Amniotic stem cell (primary cell): ENCODE results near the gene IL1R1.

Experiments
- DNase-seq: peaks from one replicate; lab custom pipeline; 2025; lab: John Stamatoyannopoulos, UW

IL1R1 gene

GRCh38 chr2:102206666-102207341 lies 64.3 kb downstream of the IL1R1 start:
- no peak for DNase-seq

GRCh38 chr2:102208774-102209173 lies 66.2 kb downstream of the IL1R1 start:
- DNase-seq: no peak

GRCh38 chr2:102209474-102209873 lies 66.9 kb downstream of the IL1R1 start:
- no peak for DNase-seq

DNA sequence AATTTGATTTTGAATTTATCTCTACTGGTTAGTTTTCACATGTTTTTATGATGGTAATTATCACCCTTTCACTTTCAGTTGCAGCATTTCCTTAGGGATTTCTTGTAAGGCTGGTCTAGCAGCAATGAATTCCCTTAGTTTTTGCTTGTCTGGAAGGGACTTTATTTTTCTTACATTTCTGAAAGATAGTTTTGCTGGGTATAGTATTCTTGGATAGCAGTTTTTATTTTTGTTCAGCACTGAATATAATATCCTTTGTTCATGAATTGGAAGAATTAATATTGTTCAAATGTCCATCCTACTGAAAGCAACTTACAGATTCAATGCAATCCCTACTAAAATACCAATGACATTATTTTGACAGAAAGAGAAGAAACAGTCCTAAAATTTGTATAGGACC lies 74.5 kb downstream of the IL1R1 start:
- no peak for DNase-seq

DNA sequence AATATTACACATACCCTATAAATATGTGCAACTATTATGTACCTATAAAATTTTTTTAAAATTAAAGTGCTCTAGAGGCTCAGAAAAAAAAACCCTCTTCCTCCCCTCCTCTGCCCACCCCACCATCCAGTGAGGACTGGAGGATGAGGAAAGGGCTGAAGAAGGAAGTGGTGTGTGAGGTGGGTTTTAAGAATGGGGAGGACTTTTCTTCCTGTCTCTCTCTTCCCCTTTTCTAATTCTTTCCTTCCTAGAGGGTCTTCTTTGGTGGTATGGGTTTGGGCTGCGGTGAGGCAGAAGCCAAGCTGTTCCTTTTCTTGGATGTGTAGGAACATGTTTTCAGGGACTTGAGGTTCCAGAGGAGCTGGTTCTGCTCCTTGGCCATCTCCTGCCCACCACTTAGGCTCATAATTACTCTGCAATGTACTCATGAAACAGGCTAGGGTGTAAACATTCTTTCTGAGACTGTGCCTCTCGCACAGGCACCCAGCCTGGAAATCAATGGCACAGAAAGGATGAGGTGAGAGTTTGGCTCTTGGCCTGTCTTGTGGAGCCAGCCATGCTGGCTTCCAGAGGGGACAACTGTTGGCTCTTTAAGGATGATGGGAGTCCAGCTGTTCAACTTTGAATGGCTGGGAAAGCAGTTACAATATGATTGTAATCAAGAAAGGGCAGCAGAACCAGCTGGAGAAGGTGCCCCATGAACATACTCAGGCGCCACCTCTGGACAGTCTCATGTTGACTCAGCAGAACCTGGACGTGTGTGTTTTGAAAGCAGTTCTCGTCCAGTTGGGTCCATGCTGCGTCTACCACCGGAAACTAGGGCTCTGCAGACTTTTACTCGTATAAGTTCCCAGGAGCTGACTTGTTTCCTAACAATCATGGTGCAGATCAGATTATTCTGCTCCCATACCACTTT lies 82.5 kb downstream of the IL1R1 start:
- DNase-seq: no peak

- DNase-seq: no peak
Observed at GRCh38 chr2:102226171-102226570, 83.6 kb downstream of the IL1R1 start.

DNA sequence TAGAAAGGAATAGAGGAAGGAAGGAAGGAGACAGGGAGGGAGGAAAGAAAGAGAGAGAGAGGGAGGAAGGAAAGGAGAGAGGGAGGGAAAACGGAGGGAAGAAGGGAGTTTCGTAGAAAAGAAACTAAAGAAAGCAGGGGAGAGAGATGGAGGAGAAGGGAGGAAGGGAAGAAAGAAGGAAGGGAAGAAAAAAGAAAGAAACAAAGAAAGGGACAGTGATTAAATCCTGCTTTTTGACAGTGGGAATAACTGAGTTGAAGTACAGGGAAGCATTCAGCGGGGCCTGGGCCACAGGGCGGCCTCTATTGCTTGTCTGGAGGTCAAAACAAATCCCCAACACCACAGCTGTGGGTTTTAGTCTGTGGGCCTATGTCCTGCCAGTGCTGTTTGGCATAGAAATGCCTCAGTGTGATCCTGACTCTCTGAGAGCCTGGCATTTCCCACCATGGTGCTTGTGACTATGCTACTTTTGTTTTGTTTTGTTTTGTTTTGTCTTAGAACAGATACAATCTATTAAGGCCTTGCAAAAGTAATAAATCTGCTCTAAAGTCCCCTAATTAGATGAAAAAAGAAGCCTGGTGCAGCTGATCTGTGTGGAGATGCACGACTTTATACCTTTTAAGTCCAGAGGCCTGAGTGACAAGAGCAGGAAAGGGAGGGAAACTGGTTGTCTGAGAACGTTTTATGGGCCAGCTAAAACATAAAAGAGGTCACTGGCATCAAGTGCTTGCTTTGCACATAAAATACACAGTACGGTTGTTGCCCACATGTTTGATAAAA lies 84.3 kb downstream of the IL1R1 start:
- DNase-seq: no peak

DNA sequence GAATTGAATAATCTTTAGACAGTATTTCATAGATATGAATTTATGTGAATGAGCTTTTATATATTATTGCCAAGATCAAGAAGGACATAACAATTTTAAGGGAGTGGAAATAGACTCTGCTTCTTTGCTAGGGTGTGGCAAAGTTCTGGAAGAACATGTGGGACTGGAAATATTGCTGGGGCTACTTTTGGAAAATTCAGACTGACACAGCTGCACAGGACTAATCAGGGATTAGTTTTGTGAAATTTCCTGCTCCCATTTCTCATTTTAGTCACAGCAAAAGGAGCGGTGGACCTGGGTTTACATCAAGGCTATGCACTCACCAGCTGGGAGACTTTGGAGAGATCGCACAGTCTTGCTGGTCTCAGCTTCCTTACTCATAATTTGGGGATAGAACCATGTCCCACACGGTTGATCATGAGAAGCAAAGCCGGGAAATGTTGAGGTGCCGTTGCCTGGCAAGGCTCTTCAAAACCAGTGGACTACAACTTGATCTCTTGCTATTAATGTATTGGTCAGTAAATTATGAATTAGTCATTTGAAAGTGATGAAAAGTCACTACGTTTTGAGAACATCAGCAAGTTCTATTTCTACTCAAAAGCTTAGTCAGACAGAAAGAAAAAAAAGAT lies 86.7 kb downstream of the IL1R1 start:
- DNase-seq: no peak
